Activated CD4-positive, alpha-beta T cell treated with anti-CD3 and anti-CD28 coated beads, Interleukin-2, amount 50 U/mL, for 48 hours (primary cell): ENCODE measurements around the gene FAM204A.

Experiments
- DNase-seq, 2 experiments: peaks; one replicate each; pipeline ENCODE4 v3.0.0-alpha.2; 2020

The FAM204A gene

GRCh38 chr10:118341791-118342637 lies at the start of gene FAM204A:
Gene FAM204A, minus strand, starts transcription at chr10:118342324. Its CDS starts 5,909 bp downstream, at chr10:118336415.
- peak; percentile 94 to 95 for DNase-seq

GRCh38 chr10:118383699-118384098 lies 41.6 kb upstream of the FAM204A start:
- no peak for DNase-seq

GRCh38 chr10:118383063-118383689 lies 41.1 kb upstream of the FAM204A start:
- DNase-seq, result no peak

DNA sequence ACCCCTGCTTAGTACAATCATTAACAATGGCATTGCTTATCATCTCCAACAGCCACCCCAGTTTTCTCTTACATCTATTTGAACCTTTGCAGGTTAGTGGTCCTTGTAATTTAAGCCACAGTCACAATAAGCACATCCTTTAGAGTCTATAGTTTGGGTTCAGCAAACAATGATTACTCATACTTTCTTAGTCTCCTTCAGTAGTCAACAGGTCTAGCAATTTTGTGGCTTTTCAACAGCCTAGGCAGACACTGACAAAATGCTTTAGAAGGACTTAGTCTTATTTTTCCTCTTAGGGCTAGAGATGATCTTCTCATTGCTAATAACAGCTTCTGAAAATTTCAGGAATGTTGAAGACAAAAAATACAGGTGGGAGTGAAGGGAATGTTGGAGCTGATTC lies 32.3 kb upstream of the FAM204A start:
- DNase-seq, result no peak

- DNase-seq, result no peak
These were observed 31.7 kb upstream of the FAM204A start for GRCh38 chr10:118373786-118374185.

DNA sequence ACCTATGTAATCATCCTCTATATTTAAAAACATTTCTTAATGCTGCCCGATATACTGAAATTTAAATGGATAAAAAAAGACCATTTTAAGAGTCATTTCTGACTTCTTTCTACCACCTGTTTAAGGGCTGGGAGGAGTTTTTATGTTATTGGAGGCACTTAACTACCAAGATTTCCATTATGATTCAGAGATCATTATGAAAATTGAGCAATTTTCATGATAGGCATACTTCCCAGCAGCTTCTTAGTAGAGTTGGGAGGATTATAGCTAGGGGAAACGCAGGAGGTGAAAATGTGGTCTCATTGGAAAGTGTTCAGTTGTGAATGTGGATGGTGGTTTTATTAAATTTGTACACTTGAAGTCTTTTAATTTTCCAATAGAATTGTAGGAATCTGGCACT lies 28.4 kb upstream of the FAM204A start:
- DNase-seq, result no peak

DNA sequence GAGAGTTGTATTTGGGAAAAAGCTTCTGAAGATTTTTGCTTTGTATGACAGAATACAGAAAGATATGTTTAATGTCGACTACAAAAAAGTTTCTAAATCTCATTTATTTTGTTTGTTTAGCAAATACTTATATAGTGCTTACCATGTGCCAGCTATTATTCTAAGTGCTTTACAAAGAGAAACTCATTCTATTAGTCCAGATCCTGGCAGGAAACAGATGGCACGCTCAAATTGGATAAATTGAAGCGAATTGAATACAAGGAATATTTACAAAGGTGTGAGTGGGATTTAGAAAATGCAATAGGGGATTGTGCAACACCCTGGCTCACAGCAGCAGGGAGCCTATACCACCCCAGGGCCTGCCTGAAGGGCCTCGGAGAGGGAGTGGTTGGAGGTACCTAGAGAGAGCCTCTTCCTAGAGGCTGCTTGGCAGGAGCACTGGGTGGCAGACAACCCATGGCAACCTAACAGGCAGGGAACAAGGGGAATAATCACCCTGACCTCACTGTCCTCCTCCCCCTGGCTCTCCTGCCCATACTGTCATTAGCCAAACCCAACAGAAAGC lies 27.6 kb upstream of the FAM204A start:
- DNase-seq, result no peak

- no peak for DNase-seq
These were observed 23.6 kb upstream of the FAM204A start for GRCh38 chr10:118365702-118366101.

DNA sequence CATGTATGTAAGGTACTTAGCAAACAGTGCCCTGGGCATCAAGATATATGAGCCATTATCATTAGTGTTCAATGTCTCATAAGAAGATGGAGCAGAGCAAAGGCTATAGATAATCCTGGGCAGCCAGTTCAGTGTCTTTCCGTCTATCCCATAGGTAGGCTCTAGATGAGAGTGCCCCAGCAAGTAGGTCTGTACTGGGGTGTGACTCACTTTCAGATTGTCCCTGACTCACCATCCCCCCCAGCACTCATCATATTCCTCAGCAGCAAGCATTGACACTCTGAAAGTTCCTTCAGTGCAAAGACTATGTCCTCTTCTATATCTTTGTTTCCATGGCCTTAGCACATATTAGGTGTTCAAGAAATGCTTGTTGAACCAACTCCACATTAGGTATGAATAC lies 20.0 kb upstream of the FAM204A start:
- no peak for DNase-seq

GRCh38 chr10:118358327-118358726 lies 16.2 kb upstream of the FAM204A start:
- DNase-seq, result no peak

GRCh38 chr10:118357841-118358240 lies 15.7 kb upstream of the FAM204A start:
- DNase-seq, result no peak

DNA sequence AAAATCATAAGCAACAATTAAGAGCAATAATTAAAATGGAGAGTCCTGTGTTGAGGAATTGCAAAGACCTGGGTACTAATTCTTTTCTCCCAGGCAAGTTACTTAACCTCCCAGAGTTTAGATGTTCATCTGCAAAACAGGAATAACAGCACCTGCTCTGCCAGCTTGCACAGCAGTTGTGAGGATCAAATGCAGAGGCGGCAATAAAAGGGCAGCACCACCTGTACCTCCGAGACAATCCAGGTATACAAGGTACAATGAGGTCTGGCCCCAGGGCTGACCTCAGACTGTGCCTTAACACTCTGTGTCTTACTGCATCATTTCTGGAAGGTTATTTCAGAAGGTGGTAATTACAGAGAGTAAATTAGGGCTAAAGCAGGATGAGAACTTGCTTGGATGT lies 14.5 kb upstream of the FAM204A start:
- DNase-seq, result no peak

- DNase-seq, result no peak
These were observed 13.1 kb upstream of the FAM204A start for GRCh38 chr10:118355234-118355633.

GRCh38 chr10:118349235-118349634 lies 7.1 kb upstream of the FAM204A start:
- DNase-seq, result no peak

DNA sequence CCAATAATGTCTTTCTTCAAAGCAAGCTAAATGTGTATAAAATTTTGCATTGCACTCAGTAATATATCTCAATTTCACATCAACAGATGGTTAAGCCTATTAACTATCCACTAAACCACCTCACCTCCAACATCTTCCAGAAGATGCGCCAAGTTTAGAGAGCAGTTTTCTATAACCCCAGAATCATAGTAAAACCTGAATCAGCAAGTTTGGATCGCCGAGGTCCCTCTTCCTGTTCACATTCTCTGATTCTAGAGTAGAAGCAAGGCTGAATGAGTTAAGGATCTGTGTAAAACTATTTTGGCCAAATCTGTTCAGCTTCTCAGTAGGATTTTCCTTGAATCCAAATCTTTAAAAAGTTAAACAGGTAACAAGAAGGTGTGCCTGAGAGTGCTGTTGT lies 1.4 kb upstream of the FAM204A start:
- DNase-seq, result no peak

DNA sequence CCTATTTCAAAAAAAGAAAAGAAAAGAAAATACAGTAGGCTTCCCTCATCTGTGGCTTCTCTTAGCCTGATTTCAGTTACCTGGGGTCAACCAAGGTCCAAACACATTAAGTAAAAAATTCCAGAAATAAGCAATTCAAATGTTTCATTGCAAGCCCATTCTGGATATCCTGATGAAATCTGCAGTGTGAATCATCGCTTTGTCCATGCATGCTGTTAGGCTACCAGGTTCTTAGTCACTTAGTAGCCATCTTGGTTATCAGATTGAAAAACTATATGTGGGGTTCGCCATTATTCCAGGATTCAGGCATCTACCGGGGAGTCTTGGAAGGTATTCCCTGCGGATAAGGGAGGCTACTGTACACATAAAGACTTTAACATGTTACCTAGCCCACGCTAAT lies 991 bp upstream of the FAM204A start:
- DNase-seq, result no peak

DNA sequence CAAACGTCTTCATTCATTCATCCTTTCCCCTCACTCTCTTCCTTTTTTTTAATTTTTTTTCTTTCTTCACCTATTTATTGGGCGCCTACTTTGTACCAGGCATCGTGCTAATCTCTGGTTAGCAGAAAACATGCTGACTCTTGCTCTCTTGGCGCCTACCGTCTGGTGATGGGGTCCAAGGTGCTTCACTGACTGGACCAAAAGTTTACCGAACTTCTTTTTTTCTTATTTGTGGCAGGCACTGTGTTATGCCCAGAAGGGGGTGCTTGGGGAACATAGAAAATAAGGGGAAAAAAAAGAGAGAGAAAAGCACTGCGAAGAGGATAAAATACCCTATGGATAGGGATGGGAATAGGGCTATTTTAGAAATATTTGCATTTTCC lies 505 bp upstream of the FAM204A start:
- DNase-seq, result peak in 1 of 2 experiments; percentile 10

GRCh38 chr10:118340486-118340885 lies 1.6 kb downstream of the FAM204A start:
- DNase-seq, result no peak

DNA sequence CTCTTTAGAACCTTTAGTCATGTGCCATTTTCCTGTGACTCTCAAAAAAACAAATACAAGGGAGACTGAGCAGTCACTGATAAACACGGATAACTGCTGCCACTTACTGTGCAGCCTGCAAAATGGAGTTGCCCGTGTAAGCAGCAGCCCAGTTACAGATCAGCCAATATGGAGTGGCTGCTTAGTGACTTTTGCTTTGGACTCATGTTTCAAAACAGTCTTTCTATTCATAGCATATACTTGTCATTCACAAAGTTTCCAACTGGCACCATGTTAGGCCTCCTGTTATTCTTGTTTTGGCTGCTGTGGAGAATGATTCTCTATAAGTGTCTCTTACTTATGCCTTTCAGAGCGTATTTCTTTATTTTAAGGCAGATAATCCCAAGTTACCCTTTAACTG lies 3.0 kb downstream of the FAM204A start:
- no peak for DNase-seq

DNA sequence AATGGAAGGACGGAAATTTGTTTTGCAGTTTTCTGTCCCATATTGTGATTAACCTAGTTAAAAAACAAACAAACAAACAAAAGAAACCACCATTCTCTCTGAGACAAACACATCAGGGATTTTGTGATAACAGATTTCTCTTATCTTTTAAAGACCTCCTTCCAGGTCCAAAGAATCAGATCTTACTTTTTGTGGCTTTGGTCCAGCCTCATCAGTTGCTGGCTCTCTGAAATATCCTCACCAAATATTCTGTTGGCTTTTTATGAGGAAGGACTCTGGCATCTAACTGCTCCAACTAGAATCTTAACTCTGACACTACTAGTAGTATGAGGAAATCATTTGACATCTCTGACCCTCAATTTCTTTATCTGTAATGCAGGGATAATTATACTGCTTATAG lies 4.8 kb downstream of the FAM204A start:
- no peak for DNase-seq

GRCh38 chr10:118333871-118334270 lies 8.3 kb downstream of the FAM204A start:
- DNase-seq, result no peak

- DNase-seq, result no peak
These were observed 9.0 kb downstream of the FAM204A start for GRCh38 chr10:118332948-118333710.

DNA sequence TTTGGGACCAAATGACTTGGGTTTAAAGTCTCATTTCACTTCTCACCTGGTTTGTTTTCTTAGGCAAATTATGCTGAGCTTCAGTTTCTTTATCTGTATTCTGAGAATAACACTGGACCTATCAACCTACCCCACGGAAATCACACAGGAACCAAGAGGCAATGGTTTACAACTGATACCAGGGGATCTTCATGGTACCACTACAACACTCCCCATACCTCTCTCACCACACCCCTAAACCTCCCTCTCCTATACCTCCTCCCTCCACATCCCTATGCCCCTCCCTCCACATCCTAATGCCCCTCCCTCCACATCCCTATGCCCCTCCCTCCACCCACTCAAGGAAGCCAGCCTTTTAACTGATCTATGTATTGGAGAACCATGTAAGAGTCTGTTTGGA lies 9.9 kb downstream of the FAM204A start:
- DNase-seq, result no peak
